AG09319 (cell line): ENCODE measurements around the gene MSI2.

Experiments
- DNase-seq: peaks from one replicate; pipeline ENCODE4 v3.0.0-alpha.2; 2010; ENCODE audit warnings: low read depth; ENCODE audit errors: extremely low read depth
- CTCF ChIP-seq: IDR thresholded peaks from 2 replicates; pipeline ENCODE4 v1.5.1; 2011; ENCODE audit warnings: low read depth, mild to moderate bottlenecking, inconsistent platforms, low read length, moderate library complexity

MSI2 gene

GRCh38 chr17:57650548-57650947 is 394.2 kb downstream of the MSI2 start:
- DNase-seq: no peak
- no peak for TF ChIP-seq CTCF

- no peak for TF ChIP-seq CTCF
- DNase-seq: no peak
These were observed 395.1 kb downstream of the MSI2 start for GRCh38 chr17:57651451-57651850.

- no peak for DNase-seq
- no peak for TF ChIP-seq CTCF
These were observed 395.7 kb downstream of the MSI2 start for GRCh38 chr17:57651996-57652395.

- no peak for TF ChIP-seq CTCF
These were observed 396.5 kb downstream of the MSI2 start for GRCh38 chr17:57652811-57653210.

GRCh38 chr17:57653279-57653678 is 397.0 kb downstream of the MSI2 start:
- no peak for TF ChIP-seq CTCF
- DNase-seq: no peak

More at GRCh38 chr17:57652811-57653210, 396.5 kb downstream of the MSI2 start:
- no peak for DNase-seq

GRCh38 chr17:57654040-57654775 is 397.9 kb downstream of the MSI2 start:
- TF ChIP-seq CTCF: no peak
- no peak for DNase-seq

- no peak for DNase-seq
- no peak for TF ChIP-seq CTCF
These were observed 399.2 kb downstream of the MSI2 start for GRCh38 chr17:57655553-57655952.
